Measurements from ENCODE around the gene UCN2.
"Not testable (repeated sequence)": the region's sequence is repeated elsewhere in the genome, so short reads cannot be mapped to it uniquely, and the experiment has no call there.

UCN2 gene

DNA sequence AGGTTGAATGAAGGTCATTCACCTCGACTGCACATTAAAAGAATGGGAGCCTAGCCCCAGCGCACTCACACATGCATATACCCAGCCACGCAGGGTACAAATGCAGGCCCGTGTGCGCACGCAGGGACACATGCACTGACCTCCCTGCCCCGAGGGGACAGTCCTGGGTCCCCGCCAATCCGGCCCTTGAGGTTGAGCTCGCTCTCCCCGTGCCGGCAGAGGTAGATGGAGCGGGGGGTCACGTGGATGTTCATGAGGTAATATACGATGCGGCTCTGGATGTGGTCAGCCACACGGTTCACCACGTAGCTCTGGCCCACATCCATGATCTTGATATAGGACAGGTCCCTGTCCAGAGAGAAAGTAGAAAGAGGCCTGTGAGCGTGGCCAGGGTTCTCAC lies 27.5 kb downstream of the UCN2 start:
- DNase-seq (ENCODE audit: low spot score), result no peak

DNA sequence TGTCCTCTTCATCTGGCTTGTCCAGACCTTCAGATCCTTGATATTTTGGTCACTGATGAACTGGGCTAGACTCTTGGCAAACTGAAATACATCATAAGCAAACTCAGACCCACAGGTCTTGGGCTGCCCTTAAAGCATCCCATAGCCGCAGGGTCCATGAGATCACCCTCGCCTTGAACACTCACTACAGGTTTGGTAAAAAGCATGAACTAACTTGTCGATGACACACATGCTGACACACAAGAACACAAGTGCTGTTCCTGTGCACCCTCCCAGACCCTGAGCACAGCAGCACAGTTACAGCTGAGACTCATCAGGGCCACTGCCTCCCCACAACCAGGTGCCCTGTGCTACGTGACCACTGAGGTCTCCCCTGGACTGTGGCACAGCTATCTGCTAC lies 28.0 kb downstream of the UCN2 start:
- DNase-seq (ENCODE audit: low spot score), result no peak

DNA sequence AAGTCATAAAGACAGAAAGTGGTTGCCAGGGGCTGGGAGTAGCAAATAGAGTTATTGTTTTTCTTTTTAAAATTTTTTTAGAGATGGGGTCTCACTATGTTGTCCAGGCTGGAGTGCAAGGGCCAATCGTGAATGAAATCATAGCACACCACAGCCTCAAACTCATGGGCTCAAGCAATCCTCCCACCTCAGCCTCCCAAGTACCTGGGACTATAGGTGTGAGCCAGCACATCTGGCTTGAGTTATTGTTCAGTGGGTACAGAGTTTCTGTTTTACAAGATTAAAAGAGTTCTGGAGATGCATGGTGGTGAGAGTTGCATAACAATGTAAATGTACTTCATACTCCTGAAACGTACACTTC lies 30.6 kb downstream of the UCN2 start:
- DNase-seq (ENCODE audit: low spot score), result no peak

DNA sequence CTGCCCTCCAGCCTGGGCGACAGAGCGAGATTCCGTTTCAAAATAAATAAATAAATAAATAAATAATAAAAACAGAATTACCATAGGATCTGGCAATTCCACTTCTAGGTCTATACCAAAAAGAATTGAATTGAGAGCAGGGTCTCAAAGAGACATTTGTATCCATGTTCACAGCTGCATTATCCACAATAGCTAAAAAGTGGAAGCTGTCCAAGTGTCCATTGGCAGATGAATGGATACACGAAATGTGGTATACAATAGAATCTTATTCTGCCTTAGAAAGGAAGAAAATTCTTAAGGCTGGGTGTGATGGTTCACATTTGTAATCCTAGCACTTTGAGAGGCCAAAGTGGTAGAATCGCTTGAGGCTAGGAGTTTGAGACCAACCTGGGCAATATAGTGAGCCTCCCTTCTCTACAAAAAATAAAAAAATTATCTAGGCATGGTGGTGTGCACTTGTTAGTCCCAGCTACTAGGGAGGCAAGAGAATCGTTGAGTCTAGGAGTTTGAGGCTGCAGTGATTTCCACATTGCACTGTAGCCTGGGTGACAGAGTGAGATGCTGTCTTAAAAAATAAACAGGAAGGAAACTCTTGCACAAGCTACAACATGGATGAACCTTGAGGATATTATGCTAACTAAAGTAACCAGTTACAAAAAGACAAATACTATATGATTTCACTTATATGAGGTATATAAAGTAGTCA lies 31.2 kb downstream of the UCN2 start:
- no peak for DNase-seq (ENCODE audit: low spot score)

DNA sequence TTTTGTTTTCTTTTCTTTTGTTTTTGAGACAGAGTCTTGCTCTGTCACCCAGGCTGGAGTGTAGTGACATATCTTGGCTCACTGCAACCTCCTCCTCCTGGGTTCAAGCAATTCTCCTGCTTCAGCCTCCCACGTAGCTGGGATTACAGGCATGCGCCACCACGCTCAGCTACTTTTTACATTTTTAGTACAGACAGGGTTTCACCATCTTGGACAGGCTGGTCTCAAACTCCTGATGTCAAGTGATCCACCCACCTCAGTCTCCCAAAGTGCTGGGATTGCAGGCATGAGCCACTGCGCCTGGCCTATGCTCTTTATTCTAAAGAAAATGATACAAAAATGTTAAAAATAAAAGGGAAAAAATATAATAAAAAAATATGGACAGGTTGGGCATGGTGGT lies 32.9 kb downstream of the UCN2 start:
- DNase-seq (ENCODE audit: low spot score), result not testable (repeated sequence)

DNA sequence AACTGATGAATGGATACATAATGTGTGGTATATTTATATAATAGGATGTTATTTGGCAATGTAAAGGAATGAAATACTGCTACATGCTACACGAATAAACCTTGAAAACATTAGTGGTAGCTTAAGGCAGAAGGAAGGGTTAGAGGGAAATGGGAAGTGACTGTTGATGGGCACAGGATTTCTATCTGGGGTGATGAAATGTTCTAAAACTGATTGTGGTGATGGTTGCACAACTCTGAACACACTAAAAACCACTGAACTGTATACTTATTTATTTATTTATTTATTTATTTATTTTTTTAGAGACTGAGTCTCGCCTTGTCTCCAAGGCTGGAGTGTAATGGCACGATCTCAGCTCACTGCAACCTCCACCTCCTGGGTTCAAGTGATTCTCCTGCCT lies 34.8 kb downstream of the UCN2 start:
- no peak for DNase-seq (ENCODE audit: low spot score)

DNA sequence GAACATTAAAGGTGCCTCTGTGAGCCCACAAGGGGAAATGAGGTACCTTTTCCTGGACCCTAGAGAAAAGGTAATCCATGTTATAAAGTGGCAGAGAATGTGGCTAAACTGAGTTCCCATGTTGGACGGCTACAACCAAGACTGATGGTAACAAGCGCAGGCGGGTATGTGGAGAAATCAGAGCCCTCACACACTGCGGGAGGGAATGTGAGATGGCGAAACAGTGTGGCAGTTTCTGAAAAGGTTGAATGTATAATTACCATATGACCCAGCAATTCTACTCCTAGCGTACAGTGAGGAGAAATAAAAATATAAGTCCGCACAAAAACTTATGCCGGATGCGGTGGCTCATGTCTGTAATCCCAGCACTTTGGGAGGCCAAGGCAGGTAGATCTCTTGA lies 35.5 kb downstream of the UCN2 start:
- no peak for DNase-seq (ENCODE audit: low spot score)

DNA sequence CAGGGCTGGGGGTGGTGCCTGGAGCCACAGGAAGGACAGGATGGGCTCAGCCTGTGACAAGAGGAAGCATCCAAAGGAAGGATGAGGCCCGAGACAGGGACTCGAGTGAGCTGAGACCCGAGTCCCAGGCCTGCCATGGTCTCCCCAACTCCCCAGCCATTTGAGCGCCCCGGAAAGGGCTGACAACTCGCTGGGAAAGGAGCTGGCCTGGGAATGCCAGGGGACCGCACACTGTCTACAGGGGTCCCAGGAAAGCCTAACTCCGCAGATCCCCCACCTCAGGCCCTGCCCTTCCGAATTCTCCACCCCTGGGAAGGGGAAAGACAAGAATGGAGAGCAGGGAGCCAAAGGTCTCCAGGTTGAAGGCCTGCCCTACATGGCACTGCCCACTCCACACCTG lies 38.6 kb downstream of the UCN2 start:
- DNase-seq (ENCODE audit: low spot score), result no peak

DNA sequence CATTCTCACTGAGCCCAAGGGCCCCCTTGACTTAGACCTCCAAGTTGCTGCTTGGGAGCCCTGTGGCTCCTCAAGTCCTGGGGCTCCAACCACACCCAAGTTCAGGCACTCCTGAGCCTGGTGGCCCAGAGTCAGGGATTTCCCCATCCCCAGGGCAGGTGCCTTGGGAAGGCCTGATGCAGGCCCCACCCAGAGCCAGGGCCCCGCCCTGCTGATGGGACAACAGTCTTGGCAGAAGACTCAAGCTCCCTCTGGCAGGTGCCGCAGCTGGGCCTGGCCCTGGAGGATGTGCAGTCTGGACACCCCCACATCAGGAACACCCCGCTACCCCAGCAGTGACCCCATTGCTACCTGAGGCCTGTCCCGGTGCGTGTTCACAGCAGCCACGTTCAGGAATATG lies 41.9 kb downstream of the UCN2 start:
- DNase-seq (ENCODE audit: low spot score), result no peak

DNA sequence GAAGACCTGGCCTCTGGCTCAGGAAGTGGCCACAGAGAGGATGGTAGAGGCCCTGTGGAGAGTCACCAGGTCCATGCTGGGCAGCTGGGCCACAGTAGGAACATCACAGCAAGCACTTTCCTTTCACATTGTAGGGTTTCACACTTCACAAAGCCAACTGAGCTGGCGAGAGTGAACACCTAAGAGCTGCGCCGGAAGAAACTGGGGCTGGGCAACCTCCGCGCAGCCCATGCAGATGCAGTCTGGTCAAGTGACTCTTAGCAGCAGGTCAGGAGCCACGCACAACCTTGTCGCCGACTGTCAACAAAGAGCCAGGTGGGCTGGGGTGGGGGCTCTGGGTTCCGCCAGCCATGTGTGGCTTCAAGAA lies 44.3 kb downstream of the UCN2 start:
- DNase-seq (ENCODE audit: low spot score), result no peak

DNA sequence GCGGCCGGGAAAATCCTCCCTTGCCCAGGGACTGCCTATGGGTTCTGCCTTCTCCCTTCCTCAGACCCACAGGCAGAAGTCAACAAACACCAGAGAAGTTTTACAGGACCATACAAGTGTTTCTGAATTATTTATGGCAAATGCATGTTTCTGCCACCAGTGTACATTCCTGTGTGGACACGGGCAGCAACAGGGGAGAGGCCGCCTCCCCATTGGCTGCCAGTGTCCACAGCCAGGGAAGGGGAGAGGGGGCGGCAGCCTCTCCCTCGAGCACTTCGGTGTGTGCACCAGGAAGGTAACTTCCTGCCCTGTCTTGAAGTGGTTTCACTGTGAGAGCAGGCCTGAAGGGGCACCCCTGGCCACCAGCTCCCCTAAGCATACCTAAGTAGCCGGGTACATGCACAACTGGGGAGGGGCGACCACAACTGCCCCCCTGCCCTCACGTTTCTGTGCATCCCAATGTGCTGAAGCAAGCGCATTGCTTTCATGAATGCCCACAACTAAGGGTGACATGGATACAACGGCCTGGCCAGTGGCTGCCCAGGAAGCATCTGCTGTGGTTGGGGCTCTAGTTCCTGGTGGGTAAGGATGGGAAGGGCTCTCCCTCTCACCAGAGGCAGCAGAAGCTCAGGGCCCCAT lies 44.8 kb downstream of the UCN2 start:
- no peak for DNase-seq (ENCODE audit: low spot score)

DNA sequence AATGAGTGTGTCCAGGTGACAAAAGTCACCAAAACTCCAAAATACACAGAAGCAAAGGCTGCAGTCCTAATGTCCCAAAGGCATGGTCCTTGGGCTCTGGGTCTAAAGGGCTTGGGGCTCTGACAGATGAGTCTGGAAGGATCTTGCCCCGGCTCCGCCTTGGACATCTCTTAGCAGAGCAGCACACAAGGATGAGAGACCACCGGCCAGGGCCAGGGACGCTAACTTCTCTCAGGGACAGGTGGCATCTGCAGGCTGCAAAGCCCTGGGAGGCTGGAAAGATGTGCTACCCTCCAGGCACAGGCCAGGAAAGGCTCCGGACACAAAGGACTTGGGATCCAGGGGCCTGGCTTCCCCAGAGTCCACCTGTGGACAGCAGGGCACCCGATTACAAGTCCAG lies 45.5 kb downstream of the UCN2 start:
- no peak for DNase-seq (ENCODE audit: low spot score)

DNA sequence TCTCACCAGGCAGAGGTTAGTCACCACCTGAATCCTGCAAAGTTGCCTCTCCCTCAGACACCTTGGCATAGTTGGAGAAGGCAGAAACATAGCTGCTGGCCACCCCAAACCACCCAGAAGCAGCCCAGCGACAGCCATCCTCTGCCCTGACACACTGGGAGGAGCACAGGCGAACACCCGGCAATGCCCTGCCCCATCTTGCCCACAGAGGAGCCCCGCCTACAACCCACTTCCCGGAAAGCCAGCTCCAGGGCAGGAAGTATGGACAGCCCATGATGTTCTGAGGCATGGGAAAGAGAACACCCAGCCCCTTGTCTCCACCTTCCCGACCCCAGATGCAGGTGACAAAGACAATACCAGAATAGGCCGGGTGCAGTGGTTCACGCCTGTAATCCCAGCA lies 47.0 kb downstream of the UCN2 start:
- DNase-seq (ENCODE audit: low spot score), result no peak

DNA sequence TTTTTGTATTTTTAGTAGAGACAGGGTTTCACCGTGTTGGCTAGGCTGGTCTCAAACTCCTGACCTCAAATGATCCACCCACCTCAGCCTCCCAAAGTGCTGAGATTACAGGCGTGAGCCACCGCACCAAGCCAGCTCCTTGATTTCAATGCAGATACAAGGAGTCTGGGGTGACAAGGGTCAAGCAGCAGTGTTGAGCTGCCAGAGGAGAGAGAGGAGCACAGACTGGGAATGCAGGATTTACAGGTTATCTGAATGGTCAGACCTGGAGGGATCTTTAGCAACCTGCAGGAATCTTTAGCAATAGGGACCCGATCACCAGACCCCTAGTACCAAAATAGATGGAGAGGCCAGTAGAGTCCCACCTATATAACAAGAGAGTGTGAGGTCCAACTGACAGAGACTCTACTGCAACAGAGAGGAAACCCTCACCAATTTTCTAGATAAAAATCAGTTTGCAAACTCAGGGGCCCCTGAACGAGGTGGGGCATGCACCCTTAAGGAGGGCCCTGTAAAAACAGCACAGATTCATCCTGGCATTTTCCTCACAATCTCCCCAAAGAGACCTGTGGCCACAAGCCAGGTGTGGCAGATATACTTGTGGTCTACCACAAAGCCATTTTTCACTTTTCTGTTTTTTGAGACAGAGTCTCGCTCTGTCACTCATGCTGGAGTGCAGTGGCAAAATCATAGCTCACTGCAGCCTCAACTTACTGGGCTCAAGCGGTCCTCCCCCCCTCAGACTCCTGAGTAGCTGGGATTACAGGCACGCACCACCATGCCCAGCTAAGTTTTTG lies 49.0 kb downstream of the UCN2 start:
- no peak for DNase-seq (ENCODE audit: low spot score)
